PFSK-1 (cell line): ENCODE measurements around the gene TKFC.

ENCODE experiments used
- FOXP2 ChIP-seq: optimal IDR thresholded peaks from 2 replicates; pipeline ENCODE3; 2011; ENCODE audit warnings: borderline replicate concordance, control low read depth, inconsistent platforms; ENCODE audit not compliant: insufficient read depth; ENCODE audit errors: extremely low read length, extremely low read depth
- POLR2AphosphoS5 ChIP-seq: IDR thresholded peaks from 2 replicates; pipeline ENCODE4 v1.6.1; 2012; ENCODE audit warnings: low read depth, mild to moderate bottlenecking, control low read depth, low read length, moderate library complexity
- REST ChIP-seq, 2 experiments: IDR thresholded peaks; 2 replicates each; pipeline versions ENCODE4 v1.6.1 to v1.8.0; 2011 to 2012; ENCODE audit warnings: low read depth in 2 of 2, low read length in 2 of 2, control low read depth in 1 of 2, inconsistent platforms in 1 of 2, mild to moderate bottlenecking in 1 of 2, moderate library complexity in 1 of 2; ENCODE audit not compliant: insufficient read depth in 1 of 2
- SIN3A ChIP-seq: IDR thresholded peaks from 2 replicates; pipeline ENCODE4 v1.6.1; 2012; ENCODE audit warnings: mild to moderate bottlenecking, low read length, moderate library complexity, borderline replicate concordance; ENCODE audit not compliant: insufficient read depth
- TAF1 ChIP-seq: IDR thresholded peaks from 2 replicates; pipeline ENCODE4 v1.6.1; 2012; ENCODE audit warnings: low read length, control low read depth, borderline replicate concordance; ENCODE audit not compliant: insufficient read depth

- no peak for TF ChIP-seq POLR2AphosphoS5
- TF ChIP-seq SIN3A: no peak
- no peak for TF ChIP-seq REST (IDR thresholded peaks at IDR 0.05; ENCODE audit: insufficient read depth in 1 of 2, low read depth in 2 of 2, low read length in 2 of 2)
- no peak for TF ChIP-seq TAF1
- no peak for TF ChIP-seq FOXP2
Measured at GRCh38 chr11:61349189-61349751, 16.2 kb downstream of the TKFC start.
